ENCODE measurements around the gene TSHZ2.

TSHZ2 gene

GRCh38 chr20:53360852-53361251 lies 388.7 kb downstream of the TSHZ2 start:
- Histone ChIP-seq H3F3A (ENCODE audit: insufficient read depth, low read length) (no peaks in the 10 kb centered on the region), H3K9me2 (ENCODE audit: low read depth, low read length) (no peaks in the 10 kb centered on the region)
- no peak for TF ChIP-seq EZH2 (IDR thresholded peaks at IDR 0.05; ENCODE audit: borderline replicate concordance, low read length)
- no peak for TF ChIP-seq CTCF (IDR thresholded peaks at IDR 0.05; ENCODE audit: low read length)

GRCh38 chr20:53362736-53363135 lies 390.6 kb downstream of the TSHZ2 start:
- no peaks in the 10 kb centered on the region for H3K36me3 ChIP-seq (ENCODE audit: insufficient read depth, low read length)
- H3K9me3 ChIP-seq (ENCODE audit: low read length): no peaks in the 10 kb centered on the region
- TF ChIP-seq EZH2 (IDR thresholded peaks at IDR 0.05; ENCODE audit: borderline replicate concordance, low read length) (no peak), CTCF (IDR thresholded peaks at IDR 0.05; ENCODE audit: low read length) (no peak)
- no peak overlapping the region for H3K27ac ChIP-seq (ENCODE audit: low read depth, low read length, poor library complexity, severe bottlenecking)
- H3K9me2 ChIP-seq (ENCODE audit: low read depth, low read length): no peaks in the 10 kb centered on the region
- no peaks in the 10 kb centered on the region for H3K27me3 ChIP-seq (ENCODE audit: insufficient read depth, low read length)
- no peaks in the 10 kb centered on the region for H3K4me1 ChIP-seq (ENCODE audit: insufficient read depth, low read length, severe bottlenecking)
- no peak overlapping the region for H3K4me3 ChIP-seq (ENCODE audit: low read depth, low read length, poor library complexity, severe bottlenecking)
- no peaks in the 10 kb centered on the region for H3K79me2 ChIP-seq (ENCODE audit: insufficient read depth, low read length)
- H3K9ac ChIP-seq (ENCODE audit: low read length): no peak overlapping the region
- H3F3A ChIP-seq (ENCODE audit: insufficient read depth, low read length): no peaks in the 10 kb centered on the region
- H3K4me2 ChIP-seq (ENCODE audit: low read length): no peak overlapping the region
- no peak overlapping the region for H2AFZ ChIP-seq (ENCODE audit: low read length)
- H4K20me1 ChIP-seq (ENCODE audit: insufficient read depth, low read length): no peaks in the 10 kb centered on the region

More at GRCh38 chr20:53360852-53361251, 388.7 kb downstream of the TSHZ2 start:
- Histone ChIP-seq H4K20me1 (ENCODE audit: insufficient read depth, low read length) (no peaks in the 10 kb centered on the region), H3K36me3 (ENCODE audit: insufficient read depth, low read length) (no peaks in the 10 kb centered on the region), H3K4me2 (ENCODE audit: low read length) (no peak overlapping the region), H3K27me3 (ENCODE audit: insufficient read depth, low read length) (no peaks in the 10 kb centered on the region), H3K9me3 (ENCODE audit: low read length) (0 out of 2 replicates have a peak, but pooled peaks cover 2% of the 10 kb centered on the region), H3K79me2 (ENCODE audit: insufficient read depth, low read length) (no peaks in the 10 kb centered on the region), H3K4me1 (ENCODE audit: insufficient read depth, low read length, severe bottlenecking) (no peaks in the 10 kb centered on the region), H3K9ac (ENCODE audit: low read length) (no peak overlapping the region), H3K27ac (ENCODE audit: low read depth, low read length, poor library complexity, severe bottlenecking) (no peak overlapping the region), H2AFZ (ENCODE audit: low read length) (no peak overlapping the region), H3K4me3 (ENCODE audit: low read depth, low read length, poor library complexity, severe bottlenecking) (no peak overlapping the region)

- TF ChIP-seq CTCF (IDR thresholded peaks at IDR 0.05; ENCODE audit: low read length) (no peak), EZH2 (IDR thresholded peaks at IDR 0.05; ENCODE audit: borderline replicate concordance, low read length) (no peak)
- Histone ChIP-seq H3F3A (ENCODE audit: insufficient read depth, low read length) (no peaks in the 10 kb centered on the region), H3K9me3 (ENCODE audit: low read length) (no peaks in the 10 kb centered on the region), H3K27me3 (ENCODE audit: insufficient read depth, low read length) (no peaks in the 10 kb centered on the region), H3K9me2 (ENCODE audit: low read depth, low read length) (no peaks in the 10 kb centered on the region), H3K79me2 (ENCODE audit: insufficient read depth, low read length) (no peaks in the 10 kb centered on the region), H3K27ac (ENCODE audit: low read depth, low read length, poor library complexity, severe bottlenecking) (no peak overlapping the region), H3K4me1 (ENCODE audit: insufficient read depth, low read length, severe bottlenecking) (no peaks in the 10 kb centered on the region), H3K4me2 (ENCODE audit: low read length) (no peak overlapping the region), H3K9ac (ENCODE audit: low read length) (no peak overlapping the region), H2AFZ (ENCODE audit: low read length) (no peak overlapping the region), H3K4me3 (ENCODE audit: low read depth, low read length, poor library complexity, severe bottlenecking) (no peak overlapping the region), H4K20me1 (ENCODE audit: insufficient read depth, low read length) (no peaks in the 10 kb centered on the region), H3K36me3 (ENCODE audit: insufficient read depth, low read length) (no peaks in the 10 kb centered on the region)
These were observed 392.5 kb downstream of the TSHZ2 start for GRCh38 chr20:53364646-53365045.

Data from OCI-LY1 (cell line).